Tibial artery (tissue), 4 donors: Measurements from ENCODE around the gene RBP3.

ENCODE experiments used
- DNase-seq, 2 donors: peaks; one replicate each; pipeline ENCODE4 v3.0.0-alpha.2; 2019
- H3K27ac ChIP-seq, 2 donors: fragments of 200-600 bp; sonication (generic) in 1 of 2; 1 replicate in 1 of 2; 2 replicates in 1 of 2; pipeline ENCODE4 v1.5.1; 2018 to 2019; ENCODE audit warnings: mild to moderate bottlenecking in 1 of 2
- H3K27me3 ChIP-seq, 2 donors: fragments of 200-600 bp; sonication (generic) in 1 of 2; one replicate each; pipeline versions ENCODE4 v1.5.1 to v1.6.0; 2016 to 2019
- H3K36me3 ChIP-seq, 3 donors: fragments of 200-600 bp; sonication (generic) in 2 of 3; one replicate each; pipeline ENCODE4 v1.5.1; 2016 to 2019; ENCODE audit warnings: mild to moderate bottlenecking in 2 of 3
- H3K4me1 ChIP-seq, 4 donors: fragments of 200-600 bp; sonication (generic) in 2 of 4; 1 replicate in 3 of 4; 2 replicates in 1 of 4; pipeline ENCODE4 v1.5.1; 2016 to 2019
- H3K4me3 ChIP-seq, 2 donors: fragments of 200-600 bp; sonication (generic) in 1 of 2; 1 replicate in 1 of 2; 2 replicates in 1 of 2; pipeline ENCODE4 v1.5.1; 2018 to 2019; ENCODE audit warnings: mild to moderate bottlenecking in 2 of 2
- H3K9me3 ChIP-seq, 3 donors: fragments of 200-600 bp; sonication (generic) in 1 of 3; one replicate each; pipeline ENCODE4 v1.5.1; 2016 to 2019
- intact Hi-C: fragments of 100-400 bp; cut with DNase I; formaldehyde crosslinking; loops from one replicate; pipeline ENCODE4 v1.15.0; 2023; ENCODE audit warnings: low total_unique reads
- TF ChIP-seq, protein P1 (sequence below), 2 experiments: fragments of 200-600 bp in 1 of 2; fragments of 450-650 bp in 1 of 2; IDR thresholded peaks; one replicate each; pipeline ENCODE4 v1.5.1; 2017 to 2019; ENCODE audit warnings: antibody characterized with exemption in 2 of 2, mild to moderate bottlenecking in 1 of 2, moderate library complexity in 1 of 2

Gene RBP3

DNA sequence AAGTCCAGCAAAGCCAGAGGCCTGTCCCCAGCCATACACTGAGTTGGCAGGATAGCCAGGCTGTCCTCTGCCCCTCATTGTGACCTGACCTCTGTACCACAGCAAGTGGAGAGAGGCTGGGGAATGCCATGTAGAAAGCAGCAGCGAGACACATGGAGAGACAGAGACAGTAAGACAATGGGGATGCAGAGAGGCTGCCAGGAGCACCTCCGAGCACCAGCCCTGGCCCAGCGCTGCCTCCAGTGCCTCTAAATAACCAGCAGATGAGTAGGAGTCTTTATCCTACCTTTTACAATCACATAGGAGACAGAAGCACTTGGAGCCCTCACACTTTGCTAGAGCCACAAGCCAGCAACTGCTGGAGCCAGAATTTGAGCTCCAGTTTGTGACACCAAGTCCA lies 17.8 kb upstream of the RBP3 start:
- intact Hi-C loops, result no loop called here
- TF ChIP-seq, protein P1, sequence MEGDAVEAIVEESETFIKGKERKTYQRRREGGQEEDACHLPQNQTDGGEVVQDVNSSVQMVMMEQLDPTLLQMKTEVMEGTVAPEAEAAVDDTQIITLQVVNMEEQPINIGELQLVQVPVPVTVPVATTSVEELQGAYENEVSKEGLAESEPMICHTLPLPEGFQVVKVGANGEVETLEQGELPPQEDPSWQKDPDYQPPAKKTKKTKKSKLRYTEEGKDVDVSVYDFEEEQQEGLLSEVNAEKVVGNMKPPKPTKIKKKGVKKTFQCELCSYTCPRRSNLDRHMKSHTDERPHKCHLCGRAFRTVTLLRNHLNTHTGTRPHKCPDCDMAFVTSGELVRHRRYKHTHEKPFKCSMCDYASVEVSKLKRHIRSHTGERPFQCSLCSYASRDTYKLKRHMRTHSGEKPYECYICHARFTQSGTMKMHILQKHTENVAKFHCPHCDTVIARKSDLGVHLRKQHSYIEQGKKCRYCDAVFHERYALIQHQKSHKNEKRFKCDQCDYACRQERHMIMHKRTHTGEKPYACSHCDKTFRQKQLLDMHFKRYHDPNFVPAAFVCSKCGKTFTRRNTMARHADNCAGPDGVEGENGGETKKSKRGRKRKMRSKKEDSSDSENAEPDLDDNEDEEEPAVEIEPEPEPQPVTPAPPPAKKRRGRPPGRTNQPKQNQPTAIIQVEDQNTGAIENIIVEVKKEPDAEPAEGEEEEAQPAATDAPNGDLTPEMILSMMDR (IDR thresholded peaks at IDR 0.05), result no peak
- H3K4me3 ChIP-seq, result no peak overlapping the region
- H3K27me3 ChIP-seq, result peaks cover 0 to 3% of the 10 kb centered on the region in 2 donors
- peak in 1 of 2 donors; percentile 12 for DNase-seq
- H3K36me3 ChIP-seq, result no peaks in the 10 kb centered on the region
- no peaks in the 10 kb centered on the region for H3K9me3 ChIP-seq
- no peaks in the 10 kb centered on the region for H3K4me1 ChIP-seq
- H3K27ac ChIP-seq, result no peak overlapping the region

DNA sequence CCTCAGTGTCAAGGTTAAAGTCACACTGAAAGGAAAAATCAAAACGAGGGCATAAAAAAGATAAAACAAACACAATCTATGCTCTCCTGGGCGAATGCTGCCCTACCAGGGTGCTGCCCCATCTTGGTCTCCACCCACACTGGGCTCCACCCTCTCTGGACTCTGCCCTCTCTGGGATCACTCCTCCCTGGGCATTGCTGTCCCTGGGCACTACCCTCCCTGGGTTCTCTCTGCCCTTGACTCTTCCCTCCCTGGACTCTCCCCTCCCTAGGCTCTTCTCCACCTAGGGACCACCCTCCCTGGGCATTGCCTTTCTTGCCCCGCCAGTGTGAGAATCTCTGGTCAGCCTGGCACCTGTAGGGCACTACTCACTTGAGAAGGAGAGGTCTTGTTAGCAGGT lies 17.4 kb upstream of the RBP3 start:
- TF ChIP-seq, protein P1 (IDR thresholded peaks at IDR 0.05), result no peak
- no peaks in the 10 kb centered on the region for H3K27me3 ChIP-seq
- no peak overlapping the region for H3K27ac ChIP-seq
- H3K9me3 ChIP-seq, result no peaks in the 10 kb centered on the region
- H3K4me1 ChIP-seq, result peaks cover 0 to under 1% (median 0%) of the 10 kb centered on the region in 4 donors
- no peak overlapping the region for H3K4me3 ChIP-seq
- intact Hi-C loops, result no loop called here
- peak in 1 of 2 donors; percentile 48 for DNase-seq
- no peaks in the 10 kb centered on the region for H3K36me3 ChIP-seq

DNA sequence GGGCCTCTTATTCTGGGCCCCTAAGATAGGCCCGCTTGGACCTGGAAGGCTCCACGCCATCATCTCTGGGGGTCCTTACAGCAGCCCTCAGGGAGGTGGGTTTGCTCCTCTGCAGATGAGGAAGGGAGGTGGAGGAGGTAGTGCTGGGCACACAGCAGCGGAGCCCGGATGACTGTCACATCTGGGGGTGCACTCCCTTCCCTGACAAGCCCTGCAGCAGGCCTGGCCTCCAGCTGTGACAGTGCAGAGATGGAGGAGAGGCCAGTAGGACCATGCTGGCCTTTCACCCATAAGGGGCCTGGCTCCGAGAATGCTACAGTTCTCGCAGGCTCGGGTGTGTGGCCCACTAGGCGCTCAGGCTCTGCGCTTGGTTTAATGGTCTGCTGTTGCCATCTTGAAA lies 16.7 kb upstream of the RBP3 start:
- intact Hi-C loops, result no loop called here
- peak in 1 of 2 donors; percentile 44 for DNase-seq
- H3K4me3 ChIP-seq, result no peak overlapping the region
- TF ChIP-seq, protein P1 (IDR thresholded peaks at IDR 0.05), result no peak
- H3K27ac ChIP-seq, result no peak overlapping the region
- H3K27me3 ChIP-seq, result no peaks in the 10 kb centered on the region
- no peaks in the 10 kb centered on the region for H3K9me3 ChIP-seq
- no peaks in the 10 kb centered on the region for H3K36me3 ChIP-seq
- peaks cover 0 to 7% (median 3%) of the 10 kb centered on the region in 4 donors for H3K4me1 ChIP-seq

GRCh38 chr10:47331954-47332353 lies 16.2 kb upstream of the RBP3 start:
- H3K9me3 ChIP-seq, result no peaks in the 10 kb centered on the region
- peaks cover 0 to 10% (median 3%) of the 10 kb centered on the region in 4 donors for H3K4me1 ChIP-seq
- peak in 1 of 2 donors; percentile 50 for DNase-seq
- intact Hi-C loops, result no loop called here
- no peak overlapping the region for H3K27ac ChIP-seq
- H3K27me3 ChIP-seq, result no peaks in the 10 kb centered on the region
- TF ChIP-seq, protein P1 (IDR thresholded peaks at IDR 0.05), result no peak
- H3K4me3 ChIP-seq, result no peak overlapping the region
- no peaks in the 10 kb centered on the region for H3K36me3 ChIP-seq

- Histone ChIP-seq H3K4me1 (peaks cover 0 to 10% (median 3%) of the 10 kb centered on the region in 4 donors), H3K27ac (no peak overlapping the region), H3K9me3 (no peaks in the 10 kb centered on the region), H3K27me3 (no peaks in the 10 kb centered on the region), H3K4me3 (no peak overlapping the region), H3K36me3 (no peaks in the 10 kb centered on the region)
- TF ChIP-seq, protein P1 (IDR thresholded peaks at IDR 0.05), result no peak
- intact Hi-C loops, result no loop called here
- no peak for DNase-seq
Measured at GRCh38 chr10:47332371-47332770, 15.8 kb upstream of the RBP3 start.

DNA sequence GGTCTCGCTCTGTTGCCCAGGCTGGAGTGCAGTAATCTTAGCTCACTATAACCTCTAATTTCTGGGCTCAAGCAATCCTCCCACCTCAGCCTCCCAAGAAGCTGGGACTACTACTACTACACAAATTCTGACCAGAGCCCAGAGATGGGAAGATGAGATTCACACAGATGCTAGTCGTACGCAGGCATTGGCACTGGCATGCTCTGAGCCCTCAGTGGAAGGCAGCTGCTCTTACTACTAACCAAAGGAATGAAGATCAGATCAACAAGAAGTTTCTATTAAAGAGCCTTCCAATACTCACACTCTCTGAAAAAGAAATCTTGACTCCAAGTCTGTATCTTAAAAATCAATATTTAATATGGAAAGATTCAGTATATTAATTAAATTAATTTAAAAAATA lies 15.2 kb upstream of the RBP3 start:
- no peak overlapping the region for H3K4me3 ChIP-seq
- TF ChIP-seq, protein P1 (IDR thresholded peaks at IDR 0.05), result no peak
- peaks cover 0 to 10% (median 3%) of the 10 kb centered on the region in 4 donors for H3K4me1 ChIP-seq
- H3K27me3 ChIP-seq, result no peaks in the 10 kb centered on the region
- peak in 1 of 2 donors; percentile 4 for DNase-seq
- H3K27ac ChIP-seq, result no peak overlapping the region
- intact Hi-C loops, result no loop called here
- H3K36me3 ChIP-seq, result no peaks in the 10 kb centered on the region
- no peaks in the 10 kb centered on the region for H3K9me3 ChIP-seq
